Umbilical cord (tissue), 2 donors: ENCODE data around the gene RHBG. TPM values are rescaled to one million over a fixed set of nuclear protein-coding genes. Genes with fewer than 3 reads are reported as not detected.

Source experiments
- DNase-seq: peaks from one replicate; pipeline ENCODE4 v3.0.0-alpha.2; 2015; ENCODE audit warnings: low spot score
- total RNA-seq: library from RNA; depleted of rRNA; stranded (reverse); fragments of >200 nt; gene quantifications from one replicate; pipeline ENCODE4 v1.2.3, GENCODE V29; 2014; ENCODE audit warnings: low replicate concordance; ENCODE audit not compliant: insufficient read depth

Gene RHBG
- total RNA-seq, 1 donor from 2014 or later = not detected

- DNase-seq = no peak
Observed at GRCh38 chr1:156386134-156386901, 17.3 kb downstream of the RHBG start.

- no peak for DNase-seq
Observed at GRCh38 chr1:156386949-156387869, 18.2 kb downstream of the RHBG start.

GRCh38 chr1:156387870-156388173 lies 18.8 kb downstream of the RHBG start:
- DNase-seq = no peak

- DNase-seq = no peak
Observed at GRCh38 chr1:156388174-156389137, 19.4 kb downstream of the RHBG start.

GRCh38 chr1:156389311-156389710 lies 20.3 kb downstream of the RHBG start:
- no peak for DNase-seq

GRCh38 chr1:156390469-156391365 lies 21.7 kb downstream of the RHBG start:
- no peak for DNase-seq

- DNase-seq = no peak
Observed at GRCh38 chr1:156391366-156391677, 22.3 kb downstream of the RHBG start.

- no peak for DNase-seq
Observed at GRCh38 chr1:156391701-156392100, 22.7 kb downstream of the RHBG start.

GRCh38 chr1:156392452-156392853 lies 23.4 kb downstream of the RHBG start:
- DNase-seq = no peak

GRCh38 chr1:156393095-156393494 lies 24.1 kb downstream of the RHBG start:
- DNase-seq = no peak

- DNase-seq = no peak
Observed at GRCh38 chr1:156394082-156394481, 25.1 kb downstream of the RHBG start.

- DNase-seq = no peak
Observed at GRCh38 chr1:156394835-156395461, 25.9 kb downstream of the RHBG start.

- no peak for DNase-seq
Observed at GRCh38 chr1:156399355-156400125, 30.5 kb downstream of the RHBG start.

- DNase-seq = no peak
Observed at GRCh38 chr1:156400191-156400935, 31.4 kb downstream of the RHBG start.

GRCh38 chr1:156401041-156401574 lies 32.1 kb downstream of the RHBG start:
- DNase-seq = no peak

- DNase-seq = no peak
Observed at GRCh38 chr1:156401681-156402081, 32.7 kb downstream of the RHBG start.

- DNase-seq = no peak
Observed at GRCh38 chr1:156402331-156403020, 33.5 kb downstream of the RHBG start.

GRCh38 chr1:156405670-156406069 lies 36.7 kb downstream of the RHBG start:
- DNase-seq = no peak
